ENCODE data around the gene SNX21. TPM values are rescaled to one million over a fixed set of nuclear protein-coding genes. Genes with fewer than 3 reads are reported as not detected.
A peak's percentile ranks its signal among the peaks of the same experiment; 100 is the strongest.

Gene SNX21
- total RNA-seq, 1 donor from 2014 or later = 21.0 TPM

GRCh38 chr20:45890077-45890984 is 56.7 kb downstream of the SNX21 start:
- Mint-ChIP-seq H3K4me1 (peaks cover 14% of the 10 kb centered on the region), H3K4me3 (peak overlapping the region; percentile 92), H3K36me3 (peaks cover 2% of the 10 kb centered on the region), H3K27me3 (ENCODE audit: low read depth) (no peaks in the 10 kb centered on the region), H3K27ac (peak overlapping the region; percentile 96), H3K9me3 (no peaks in the 10 kb centered on the region)
- peak; percentile 70 to 83 for DNase-seq (ENCODE audit: low spot score in 2 of 2, unreplicated experiment in 2 of 2)
- TF ChIP-seq CTCF (IDR thresholded peaks at IDR 0.05; ENCODE audit: unreplicated experiment) = peak; percentile 51

GRCh38 chr20:45890985-45891983 is 57.7 kb downstream of the SNX21 start, which contains the start of the genes CTSA and NEURL2:
CTSA (plus strand) TSS chr20:45891335; CDS start chr20:45891569, 234 bp downstream.
NEURL2 (minus strand) TSS chr20:45891208; CDS start chr20:45890991, 217 bp downstream.
- Mint-ChIP-seq H3K36me3 (peaks cover under 1% of the 10 kb centered on the region), H3K27ac (peak within 1 kb of the TSS; percentile 96), H3K27me3 (ENCODE audit: low read depth) (no peaks in the 10 kb centered on the region), H3K4me1 (peaks cover 14% of the 10 kb centered on the region), H3K9me3 (no peaks in the 10 kb centered on the region), H3K4me3 (peak within 1 kb of the TSS; percentile 92)
- DNase-seq (ENCODE audit: low spot score in 2 of 2, unreplicated experiment in 2 of 2) = peak; percentile 63 to 80
- TF ChIP-seq CTCF (IDR thresholded peaks at IDR 0.05; ENCODE audit: unreplicated experiment) = no peak

- H3K4me1 Mint-ChIP-seq = peaks cover 14% of the 10 kb centered on the region
- H3K27ac Mint-ChIP-seq = peak overlapping the region; percentile 72
- H3K36me3 Mint-ChIP-seq = no peaks in the 10 kb centered on the region
Measured at GRCh38 chr20:45892049-45892825, 58.6 kb downstream of the SNX21 start.

More at GRCh38 chr20:45892049-45892825, 58.6 kb downstream of the SNX21 start:
- peak overlapping the region; percentile 92 for H3K4me3 Mint-ChIP-seq
- no peaks in the 10 kb centered on the region for H3K27me3 Mint-ChIP-seq (ENCODE audit: low read depth)
- DNase-seq (ENCODE audit: low spot score in 2 of 2, unreplicated experiment in 2 of 2) = no peak
- no peak for TF ChIP-seq CTCF (IDR thresholded peaks at IDR 0.05; ENCODE audit: unreplicated experiment)
- no peaks in the 10 kb centered on the region for H3K9me3 Mint-ChIP-seq

Other genes with a start within 250 kb of the SNX21 start
- not detected in 3 replicates for gene WFDC10A, start 204.1 kb upstream of the SNX21 start, total RNA-seq
- not detected in 3 replicates for gene WFDC9, start 202.5 kb upstream of the SNX21 start, total RNA-seq
- not detected in 3 replicates for gene WFDC11, start 163.6 kb upstream of the SNX21 start, total RNA-seq
- not detected in 3 replicates for gene WFDC13, start 131.8 kb upstream of the SNX21 start, total RNA-seq
- not detected in 3 replicates for gene WFDC10B, start 128.8 kb upstream of the SNX21 start, total RNA-seq
- gene SPINT4, start 111.5 kb upstream of the SNX21 start, total RNA-seq = not detected in 3 replicates
- 0.45 TPM in 1 of 3 replicates, not detected in the others for gene WFDC3, start 41.9 kb upstream of the SNX21 start, total RNA-seq
- 25.9 to 28.9 TPM (median 26.5 TPM) in 3 replicates for gene DNTTIP1, start 41.8 kb upstream of the SNX21 start, total RNA-seq
- gene UBE2C, start 21.2 kb upstream of the SNX21 start, total RNA-seq = 48.1 to 50.2 TPM (median 48.3 TPM) in 3 replicates
- gene TNNC2, start 6.5 kb upstream of the SNX21 start, total RNA-seq = 0.54 to 0.79 TPM in 2 of 3 replicates, not detected in the other
- 19.8 to 20.9 TPM (median 20.6 TPM) in 3 replicates for gene ACOT8, start 23.6 kb downstream of the SNX21 start, total RNA-seq
- 3.7 to 4.6 TPM (median 4.4 TPM) in 3 replicates for gene ZSWIM3, start 23.8 kb downstream of the SNX21 start, total RNA-seq
- gene ZSWIM1, start 47.4 kb downstream of the SNX21 start, total RNA-seq = 12.0 to 12.8 TPM (median 12.6 TPM) in 3 replicates
- 3.2 to 4.0 TPM (median 3.4 TPM) in 3 replicates for gene SPATA25, start 53.8 kb downstream of the SNX21 start, total RNA-seq
- 7.2 to 8.3 TPM (median 8.1 TPM) in 3 replicates for gene NEURL2, start 57.4 kb downstream of the SNX21 start, total RNA-seq
- 74.4 to 86.7 TPM (median 78.8 TPM) in 3 replicates for gene CTSA, start 57.5 kb downstream of the SNX21 start, total RNA-seq
- 54.6 to 58.1 TPM (median 55.5 TPM) in 3 replicates for gene PLTP, start 78.4 kb downstream of the SNX21 start, total RNA-seq
- gene PCIF1, start 100.9 kb downstream of the SNX21 start, total RNA-seq = 43.7 to 45.2 TPM (median 44.4 TPM) in 3 replicates
- 31.1 to 33.5 TPM (median 31.6 TPM) in 3 replicates for gene ZNF335, start 138.4 kb downstream of the SNX21 start, total RNA-seq
- gene MMP9, start 175.1 kb downstream of the SNX21 start, total RNA-seq = 0.11 TPM in 1 of 3 replicates, not detected in the others
- 6.9 to 9.1 TPM (median 7.7 TPM) in 3 replicates for gene SLC12A5, start 195.4 kb downstream of the SNX21 start, total RNA-seq